Erythroblast (primary cell): Measurements from ENCODE around the gene PSMB1.

Experiments
- GATA1 ChIP-seq: IDR thresholded peaks from 2 replicates; pipeline ENCODE4 v1.6.1; 2011; ENCODE audit warnings: low read depth, mild to moderate bottlenecking, control low read depth, low read length, moderate library complexity
- POLR2A ChIP-seq: IDR thresholded peaks from 2 replicates; pipeline ENCODE4 v1.6.1; 2011; ENCODE audit warnings: mild to moderate bottlenecking, low read length

- TF ChIP-seq POLR2A (peak; percentile 94), GATA1 (no peak)
Observed at GRCh38 chr6:170584181-170584953, 31.3 kb upstream of the PSMB1 start, which contains the start of gene PDCD2.
